Measurements from ENCODE around the gene PRTN3.

PRTN3 gene

GRCh38 chr19:803686-804418 is 36.9 kb upstream of the PRTN3 start:
- DNase-seq = no peak

- no peak for DNase-seq
These were observed 36.2 kb upstream of the PRTN3 start for GRCh38 chr19:804419-805165.

- no peak for DNase-seq
These were observed 35.6 kb upstream of the PRTN3 start for GRCh38 chr19:805166-805551.

- DNase-seq = no peak
These were observed 34.9 kb upstream of the PRTN3 start for GRCh38 chr19:805600-806550.

- DNase-seq = no peak
These were observed 33.9 kb upstream of the PRTN3 start for GRCh38 chr19:806815-807421.

- DNase-seq = no peak
These were observed 33.0 kb upstream of the PRTN3 start for GRCh38 chr19:807627-808422.

- no peak for DNase-seq
These were observed 32.4 kb upstream of the PRTN3 start for GRCh38 chr19:808423-808775.

GRCh38 chr19:810077-810855 is 30.5 kb upstream of the PRTN3 start:
- DNase-seq = no peak

GRCh38 chr19:810883-811489 is 29.8 kb upstream of the PRTN3 start:
- no peak for DNase-seq

GRCh38 chr19:811506-812048 is 29.2 kb upstream of the PRTN3 start:
- no peak for DNase-seq

- DNase-seq = no peak
These were observed 28.6 kb upstream of the PRTN3 start for GRCh38 chr19:812049-812746.

GRCh38 chr19:812747-813218 is 28.0 kb upstream of the PRTN3 start:
- no peak for DNase-seq

- no peak for DNase-seq
These were observed 27.3 kb upstream of the PRTN3 start for GRCh38 chr19:813219-814151.

GRCh38 chr19:814152-815078 is 26.4 kb upstream of the PRTN3 start:
- no peak for DNase-seq

GRCh38 chr19:815079-815774 is 25.6 kb upstream of the PRTN3 start:
- DNase-seq = no peak

GRCh38 chr19:815775-816499 is 24.9 kb upstream of the PRTN3 start:
- no peak for DNase-seq
